Stimulated activated CD8-positive, alpha-beta memory T cell treated with anti-CD3 and anti-CD28 coated beads, Interleukin-7, amount 100 ng/mL, for 48 hours (primary cell): Measurements from ENCODE around the gene OR4C12.
"Not testable (repeated sequence)": the region's sequence is repeated elsewhere in the genome, so short reads cannot be mapped to it uniquely, and the experiment has no call there.

Experiments
- DNase-seq, 2 donors: peaks; one replicate each; pipeline ENCODE4 v3.0.0-alpha.2; 2020; ENCODE audit warnings: low read depth in 1 of 2; ENCODE audit errors: extremely low read depth in 1 of 2

Gene OR4C12

DNA sequence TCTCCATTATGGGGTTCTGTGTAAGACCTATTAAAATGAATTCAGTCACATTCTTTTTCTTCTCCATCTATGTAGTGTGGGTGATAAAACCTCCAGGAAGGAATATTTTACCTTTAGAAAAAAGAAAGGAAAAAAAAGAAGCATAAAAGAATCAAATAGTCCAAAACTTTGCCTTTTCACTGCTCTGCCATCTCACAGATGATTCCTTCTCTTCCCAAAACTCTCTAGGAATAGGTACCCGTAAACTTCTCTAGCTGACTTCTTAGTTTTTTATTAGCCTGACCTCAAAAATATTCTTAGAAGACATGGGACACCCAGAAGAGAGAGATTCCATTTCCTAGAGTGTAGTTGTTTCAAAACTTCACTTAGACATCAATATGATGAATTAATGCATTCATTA lies at the start of gene OR4C12:
Gene OR4C12 (minus strand): TSS at position 101 of the 400 bp plus-strand sequence. CDS start 34 bp downstream, at position 67.
- not testable (repeated sequence) for DNase-seq

DNA sequence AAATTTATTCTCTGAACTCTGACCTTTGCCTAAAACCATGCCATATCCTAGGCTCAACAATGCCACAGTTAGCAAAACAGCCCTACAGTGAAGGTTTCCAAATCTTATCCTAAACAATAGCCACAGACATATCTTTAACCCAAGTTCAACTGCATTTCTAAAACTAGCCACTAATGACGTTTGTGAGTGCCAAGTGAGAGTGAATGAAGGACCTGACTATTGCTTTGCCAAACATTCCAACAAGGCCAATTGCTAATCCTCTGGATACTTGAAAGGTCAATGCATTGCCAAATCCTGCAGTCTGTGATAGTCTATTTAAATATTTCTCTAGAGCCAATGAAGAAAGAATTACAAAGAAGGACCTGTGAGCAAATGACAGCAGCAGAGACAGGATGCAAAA lies 47.9 kb upstream of the OR4C12 start:
- no peak for DNase-seq

DNA sequence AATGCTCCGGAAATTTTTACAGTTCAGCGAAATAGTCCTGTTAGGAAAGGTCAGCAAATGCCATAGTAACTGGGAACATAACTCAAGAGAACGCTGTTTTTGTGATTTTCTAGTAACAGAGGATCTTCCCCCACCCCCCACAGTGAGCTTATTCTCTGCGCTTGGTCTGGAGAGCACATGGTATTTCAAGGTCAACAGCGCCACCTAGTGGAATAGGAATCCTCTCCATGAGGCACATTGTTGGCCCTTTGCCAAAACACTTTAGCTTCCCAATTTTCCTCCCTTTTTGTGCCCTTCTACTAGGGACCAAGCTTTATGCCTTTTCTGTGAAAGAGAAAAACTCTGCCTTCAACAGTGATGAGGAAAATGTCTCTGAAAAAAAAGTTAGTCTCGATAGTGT lies 13.2 kb upstream of the OR4C12 start:
- DNase-seq, result no peak

DNA sequence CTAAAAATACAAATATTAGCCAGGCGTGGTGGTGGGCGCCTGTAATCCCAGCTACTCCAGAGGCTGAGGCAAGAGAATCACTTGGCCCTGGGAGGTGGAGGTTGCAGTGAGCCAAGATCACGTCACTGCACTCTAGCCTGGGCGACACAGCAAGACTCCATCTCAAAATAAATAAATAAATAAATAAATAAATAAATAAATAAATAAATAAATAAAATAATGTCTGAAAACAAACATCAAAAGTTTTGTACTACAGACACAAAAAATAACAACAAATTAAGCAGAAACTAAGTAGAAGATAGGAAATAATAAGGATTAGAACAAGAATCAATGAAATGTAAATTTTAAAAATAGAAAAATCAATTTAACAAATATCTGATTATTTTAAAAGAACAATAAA lies 8.9 kb downstream of the OR4C12 start:
- DNase-seq, result not testable (repeated sequence)

DNA sequence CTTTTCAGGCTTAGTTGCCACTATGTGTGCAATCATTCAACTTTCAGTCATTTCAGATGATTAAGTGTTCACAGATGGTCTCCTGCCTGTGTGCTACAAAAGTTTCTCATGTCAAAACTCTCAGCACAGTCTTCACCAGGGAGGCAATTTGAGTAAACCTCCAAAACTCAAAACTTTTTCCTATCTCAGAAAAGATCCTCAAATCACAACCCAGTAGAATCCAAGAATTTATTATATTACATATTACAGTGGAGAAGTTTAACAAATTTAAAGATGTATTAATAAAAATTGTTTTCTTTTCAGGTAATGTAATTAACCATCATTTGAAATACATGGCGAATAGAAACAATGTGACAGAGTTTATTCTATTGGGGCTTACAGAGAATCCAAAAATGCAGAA lies 30.2 kb downstream of the OR4C12 start, which contains the start of gene OR4C13:
Gene OR4C13 (plus strand): TSS at position 301 of the 400 bp plus-strand sequence. CDS start 32 bp downstream, at position 333.
- no peak for DNase-seq

DNA sequence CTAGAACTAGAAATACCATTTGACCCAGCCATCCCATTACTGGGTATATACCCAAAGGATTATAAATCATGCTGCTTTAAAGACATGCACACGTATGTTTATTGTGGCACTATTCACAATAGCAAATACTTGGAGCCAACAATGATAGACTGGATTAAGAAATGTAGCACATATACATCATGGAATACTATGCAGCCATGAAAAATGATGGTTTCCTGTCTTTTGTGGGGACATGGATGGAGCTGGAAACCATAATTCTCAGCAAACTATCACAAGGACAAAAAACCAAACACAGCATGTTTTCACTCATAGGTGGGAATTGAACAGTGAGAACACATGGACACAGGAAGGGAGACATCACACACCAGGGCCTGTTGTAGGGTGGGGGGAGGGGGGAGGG lies 33.6 kb downstream of the OR4C12 start:
- not testable (repeated sequence) for DNase-seq
